Measurements from ENCODE around the gene KRTAP13-1.

KRTAP13-1 gene

GRCh38 chr21:30439975-30440374, 44.1 kb downstream of the KRTAP13-1 start, which contains the start of gene KRTAP15-1:
Gene KRTAP15-1 (plus strand): TSS chr21:30440275. CDS start chr21:30440328, 53 bp downstream.
- H3K4me3 ChIP-seq, result no peak within 1 kb of the TSS
- H3K27ac ChIP-seq, result no peak within 1 kb of the TSS
- H3K9me3 ChIP-seq (ENCODE audit: low read depth, low read length), result no peaks in the 10 kb centered on the region
- TF ChIP-seq FOXP2 (optimal IDR thresholded peaks at IDR 0.05; ENCODE audit: control extremely low read depth, extremely low read length, insufficient read depth), result no peak
- no peak for TF ChIP-seq EZH2 (IDR thresholded peaks at IDR 0.05)
- TF ChIP-seq POLR2AphosphoS5 (IDR thresholded peaks at IDR 0.05; ENCODE audit: borderline replicate concordance, low read depth, low read length), result no peak
- no peak for DNase-seq (ENCODE audit: low read depth, low spot score)
- no peak within 1 kb of the TSS for H3K9ac ChIP-seq (ENCODE audit: insufficient read length)
- H3K36me3 ChIP-seq (ENCODE audit: insufficient read depth, low read length), result no peaks in the 10 kb centered on the region

- no peaks in the 10 kb centered on the region for H3K9me3 ChIP-seq (ENCODE audit: low read depth, low read length)
- no peak for DNase-seq (ENCODE audit: low read depth, low spot score)
- TF ChIP-seq FOXP2 (optimal IDR thresholded peaks at IDR 0.05; ENCODE audit: control extremely low read depth, extremely low read length, insufficient read depth), result no peak
- no peak for TF ChIP-seq EZH2 (IDR thresholded peaks at IDR 0.05)
- TF ChIP-seq POLR2AphosphoS5 (IDR thresholded peaks at IDR 0.05; ENCODE audit: borderline replicate concordance, low read depth, low read length), result no peak
- H3K9ac ChIP-seq (ENCODE audit: insufficient read length), result no peak overlapping the region
- no peaks in the 10 kb centered on the region for H3K36me3 ChIP-seq (ENCODE audit: insufficient read depth, low read length)
- H3K27ac ChIP-seq, result no peak overlapping the region
- no peak overlapping the region for H3K4me3 ChIP-seq
Observed at GRCh38 chr21:30443226-30443625, 47.4 kb downstream of the KRTAP13-1 start.

GRCh38 chr21:30444204-30444603, 48.4 kb downstream of the KRTAP13-1 start:
- H3K4me3 ChIP-seq, result no peak overlapping the region
- H3K9me3 ChIP-seq (ENCODE audit: low read depth, low read length), result no peaks in the 10 kb centered on the region
- H3K27ac ChIP-seq, result no peak overlapping the region
- H3K9ac ChIP-seq (ENCODE audit: insufficient read length), result no peak overlapping the region
- no peak for TF ChIP-seq EZH2 (IDR thresholded peaks at IDR 0.05)
- no peak for TF ChIP-seq FOXP2 (optimal IDR thresholded peaks at IDR 0.05; ENCODE audit: control extremely low read depth, extremely low read length, insufficient read depth)
- TF ChIP-seq POLR2AphosphoS5 (IDR thresholded peaks at IDR 0.05; ENCODE audit: borderline replicate concordance, low read depth, low read length), result no peak
- no peaks in the 10 kb centered on the region for H3K36me3 ChIP-seq (ENCODE audit: insufficient read depth, low read length)
- no peak for DNase-seq (ENCODE audit: low read depth, low spot score)

Data from SK-N-MC (cell line).